WTC11 (cell line): ENCODE results near the gene STX4. TPM values are rescaled to one million over a fixed set of nuclear protein-coding genes. Genes with fewer than 3 reads are reported as not detected.

Experiments
- ATAC-seq: fragments of 200-7000 bp; cut with Tn5 transposase; 2 replicates; pipeline ENCODE4 v1.10.0; 2021; ENCODE audit warnings: mild to moderate bottlenecking, moderate library complexity
- CTCF ChIA-PET: fragments of 300-600 bp; sonication (Branson Sonifier 250); formaldehyde crosslinking; loops from one replicate; lab custom pipeline; 2021; ENCODE audit warnings: antibody characterized with exemption; lab: Charles Lee
- POLR2A ChIA-PET: fragments of 350-600 bp; sonication (Branson Sonifier 250); formaldehyde crosslinking; loops from one replicate; lab custom pipeline; 2021; ENCODE audit warnings: antibody characterized with exemption; lab: Charles Lee
- DNase-seq: peaks from one replicate; pipeline ENCODE4 v3.0.0; 2021; ENCODE audit warnings: low spot score
- H3K27ac Mint-ChIP-seq: 2 replicates; pipeline ENCODE4 v1.8.0; 2021; ENCODE audit warnings: mixed read lengths
- H3K27me3 Mint-ChIP-seq: 2 replicates; pipeline ENCODE4 v1.8.0; 2021; ENCODE audit warnings: low read depth, mild to moderate bottlenecking, moderate library complexity, mixed read lengths
- H3K36me3 Mint-ChIP-seq: 2 replicates; pipeline ENCODE4 v1.8.0; 2021; ENCODE audit warnings: mixed read lengths
- H3K4me1 Mint-ChIP-seq: 2 replicates; pipeline ENCODE4 v1.8.0; 2022; ENCODE audit warnings: mixed read lengths
- H3K4me3 Mint-ChIP-seq: 2 replicates; pipeline ENCODE4 v1.8.0; 2021; ENCODE audit warnings: mild to moderate bottlenecking, moderate library complexity, mixed read lengths
- H3K9me3 Mint-ChIP-seq: 2 replicates; pipeline ENCODE4 v1.8.0; 2021; ENCODE audit warnings: mixed read lengths
- EMX1 ChIP-seq: fragments of 250-450 bp; sonication (Bioruptor Pico); IDR thresholded peaks from 2 replicates; pipeline ENCODE4 v1.8.0; 2021; ENCODE audit warnings: mild to moderate bottlenecking
- RORB ChIP-seq: fragments of 250-450 bp; sonication (Bioruptor Pico); IDR thresholded peaks from 2 replicates; pipeline ENCODE4 v1.9.0; 2021; ENCODE audit warnings: mild to moderate bottlenecking
- TCF7 ChIP-seq: sonication (generic); formaldehyde crosslinking; IDR thresholded peaks from 2 replicates; pipeline ENCODE4 v1.8.0; 2022; ENCODE audit warnings: mild to moderate bottlenecking, low read depth, missing genetic modification reagents, moderate library complexity
- ZNF138 ChIP-seq: sonication (generic); formaldehyde crosslinking; conservative IDR thresholded peaks from 2 replicates; pipeline ENCODE4 v1.8.1; 2022; ENCODE audit warnings: mild to moderate bottlenecking, moderate library complexity, missing genetic modification reagents
- ZNF396 ChIP-seq: fragments of 250-450 bp; sonication (Bioruptor Pico); IDR thresholded peaks from 2 replicates; pipeline ENCODE4 v1.8.0; 2021; ENCODE audit warnings: mild to moderate bottlenecking, moderate library complexity, borderline replicate concordance
- ZNF416 ChIP-seq: fragments of 250-450 bp; sonication (Bioruptor Pico); IDR thresholded peaks from 2 replicates; pipeline ENCODE4 v1.9.0; 2021; ENCODE audit warnings: mild to moderate bottlenecking, inconsistent platforms
- total RNA-seq: library from RNA; stranded (reverse); gene quantifications from 3 replicates; pipeline ENCODE4 v1.2.3, GENCODE V29; 2021
- TF ChIP-seq, protein P1 (sequence below): sonication (generic); formaldehyde crosslinking; IDR thresholded peaks from 2 replicates; pipeline ENCODE4 v1.8.1; 2022; ENCODE audit warnings: mild to moderate bottlenecking, missing genetic modification reagents, moderate library complexity, borderline replicate concordance
- TF ChIP-seq, protein P2 (sequence below): sonication (generic); formaldehyde crosslinking; IDR thresholded peaks from 2 replicates; pipeline ENCODE4 v1.8.1; 2022; ENCODE audit warnings: missing genetic modification reagents, borderline replicate concordance
- TF ChIP-seq, protein P3 (sequence below): sonication (generic); formaldehyde crosslinking; IDR thresholded peaks from 2 replicates; pipeline ENCODE4 v1.8.1; 2022; ENCODE audit warnings: mild to moderate bottlenecking, moderate library complexity, missing genetic modification reagents
- TF ChIP-seq, protein P4 (sequence below): sonication (generic); formaldehyde crosslinking; IDR thresholded peaks from 2 replicates; pipeline ENCODE4 v1.8.0; 2022; ENCODE audit warnings: mild to moderate bottlenecking, missing genetic modification reagents
- TF ChIP-seq, protein P5 (sequence below): sonication (generic); formaldehyde crosslinking; IDR thresholded peaks from 2 replicates; pipeline ENCODE4 v1.8.1; 2023; ENCODE audit warnings: mild to moderate bottlenecking, missing genetic modification reagents
- TF ChIP-seq, protein P6 (sequence below): fragments of 200-600 bp; IDR thresholded peaks from 2 replicates; pipeline ENCODE4 v1.8.0; 2022; ENCODE audit warnings: antibody characterized with exemption
- TF ChIP-seq, protein P7 (sequence below): sonication (generic); formaldehyde crosslinking; IDR thresholded peaks from 2 replicates; pipeline ENCODE4 v1.8.1; 2023; ENCODE audit warnings: mild to moderate bottlenecking, moderate library complexity, missing genetic modification reagents
- TF ChIP-seq, protein P8 (sequence below): fragments of 250-450 bp; sonication (Bioruptor Pico); IDR thresholded peaks from 2 replicates; pipeline ENCODE4 v1.9.0; 2021; ENCODE audit warnings: moderate library complexity, mild to moderate bottlenecking, inconsistent platforms, borderline replicate concordance

The STX4 gene
- total RNA-seq, 1 experiment from 2014 or later = 38.4 TPM

DNA sequence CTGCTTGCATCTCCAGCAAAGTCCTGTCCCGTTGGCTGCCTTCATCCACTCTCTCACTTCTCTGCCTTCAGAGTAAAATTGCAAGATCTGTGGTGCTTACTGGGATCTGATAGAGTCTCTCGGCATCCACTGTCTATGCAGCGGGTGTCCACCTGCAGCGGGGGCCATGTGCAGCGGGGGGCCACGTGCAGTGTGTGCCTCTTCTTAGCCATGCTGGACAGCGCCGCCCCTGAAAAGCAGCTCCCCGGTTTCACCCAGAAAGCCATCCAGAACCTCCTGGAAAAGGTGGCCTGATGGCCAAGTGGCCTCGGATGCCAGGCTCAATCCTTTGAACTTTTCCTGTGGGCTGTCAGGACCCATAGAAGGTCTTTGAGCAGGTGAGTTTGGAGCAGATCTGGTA lies 9.5 kb downstream of the STX4 start:
- Mint-ChIP-seq H3K27ac (no peak overlapping the region), H3K9me3 (no peaks in the 10 kb centered on the region), H3K36me3 (no peaks in the 10 kb centered on the region), H3K4me3 (peak overlapping the region; percentile 57), H3K4me1 (peaks cover 5% of the 10 kb centered on the region; the same call in 1 of the 2 replicates), H3K27me3 (peaks cover 5% of the 10 kb centered on the region; the same call in 1 of the 2 replicates)
- TF ChIP-seq, protein P1, sequence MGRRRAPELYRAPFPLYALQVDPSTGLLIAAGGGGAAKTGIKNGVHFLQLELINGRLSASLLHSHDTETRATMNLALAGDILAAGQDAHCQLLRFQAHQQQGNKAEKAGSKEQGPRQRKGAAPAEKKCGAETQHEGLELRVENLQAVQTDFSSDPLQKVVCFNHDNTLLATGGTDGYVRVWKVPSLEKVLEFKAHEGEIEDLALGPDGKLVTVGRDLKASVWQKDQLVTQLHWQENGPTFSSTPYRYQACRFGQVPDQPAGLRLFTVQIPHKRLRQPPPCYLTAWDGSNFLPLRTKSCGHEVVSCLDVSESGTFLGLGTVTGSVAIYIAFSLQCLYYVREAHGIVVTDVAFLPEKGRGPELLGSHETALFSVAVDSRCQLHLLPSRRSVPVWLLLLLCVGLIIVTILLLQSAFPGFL (CRISPR knock-in tag) = no peak
- TF ChIP-seq, protein P2, sequence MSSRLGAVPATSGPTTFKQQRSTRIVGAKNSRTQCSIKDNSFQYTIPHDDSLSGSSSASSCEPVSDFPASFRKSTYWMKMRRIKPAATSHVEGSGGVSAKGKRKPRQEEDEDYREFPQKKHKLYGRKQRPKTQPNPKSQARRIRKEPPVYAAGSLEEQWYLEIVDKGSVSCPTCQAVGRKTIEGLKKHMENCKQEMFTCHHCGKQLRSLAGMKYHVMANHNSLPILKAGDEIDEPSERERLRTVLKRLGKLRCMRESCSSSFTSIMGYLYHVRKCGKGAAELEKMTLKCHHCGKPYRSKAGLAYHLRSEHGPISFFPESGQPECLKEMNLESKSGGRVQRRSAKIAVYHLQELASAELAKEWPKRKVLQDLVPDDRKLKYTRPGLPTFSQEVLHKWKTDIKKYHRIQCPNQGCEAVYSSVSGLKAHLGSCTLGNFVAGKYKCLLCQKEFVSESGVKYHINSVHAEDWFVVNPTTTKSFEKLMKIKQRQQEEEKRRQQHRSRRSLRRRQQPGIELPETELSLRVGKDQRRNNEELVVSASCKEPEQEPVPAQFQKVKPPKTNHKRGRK (CRISPR knock-in tag) = no peak
- TF ChIP-seq, protein P3, sequence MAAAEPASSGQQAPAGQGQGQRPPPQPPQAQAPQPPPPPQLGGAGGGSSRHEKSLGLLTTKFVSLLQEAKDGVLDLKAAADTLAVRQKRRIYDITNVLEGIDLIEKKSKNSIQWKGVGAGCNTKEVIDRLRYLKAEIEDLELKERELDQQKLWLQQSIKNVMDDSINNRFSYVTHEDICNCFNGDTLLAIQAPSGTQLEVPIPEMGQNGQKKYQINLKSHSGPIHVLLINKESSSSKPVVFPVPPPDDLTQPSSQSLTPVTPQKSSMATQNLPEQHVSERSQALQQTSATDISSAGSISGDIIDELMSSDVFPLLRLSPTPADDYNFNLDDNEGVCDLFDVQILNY (CRISPR knock-in tag) = no peak
- no peak for DNase-seq
- ATAC-seq = no peak
- ChIA-PET CTCF (interaction anchor here (0.6 to 3.0 kb wide), 34 partner anchors 9 to 434 kb away, joined by 3 to 83 read pairs (median 6); partner anchors contain the start of genes ARMC5, HSD3B7, KAT8 and PRSS8), POLR2A (interaction anchor here (0.5 to 1.8 kb wide), 7 partner anchors 31 to 403 kb away, joined by 3 to 9 read pairs (median 5); partner anchors contain the start of genes ZNF646 and ZNF668)

DNA sequence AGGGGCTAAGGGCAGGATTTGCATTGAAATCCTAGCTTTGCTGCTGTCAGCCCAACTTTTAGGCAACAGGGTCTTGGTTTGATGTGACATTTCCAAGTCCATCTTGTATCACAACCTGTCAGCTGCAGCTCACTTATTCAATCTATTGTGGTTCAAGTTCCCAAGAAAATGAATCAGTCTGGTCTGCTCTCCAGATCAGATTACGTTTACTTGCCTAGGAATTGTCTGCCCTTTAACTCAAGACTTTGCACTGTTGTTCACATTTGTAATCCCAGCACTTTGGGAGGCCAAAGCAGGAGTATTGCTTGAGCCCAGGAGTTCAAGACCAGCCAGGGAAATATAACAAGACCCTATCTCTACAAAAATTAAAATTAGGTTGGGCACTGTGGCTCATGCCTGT lies 10.0 kb downstream of the STX4 start:
- Mint-ChIP-seq H3K4me1 (peaks cover 5% of the 10 kb centered on the region; the same call in 1 of the 2 replicates), H3K36me3 (no peaks in the 10 kb centered on the region), H3K9me3 (no peaks in the 10 kb centered on the region), H3K27me3 (peaks cover 5% of the 10 kb centered on the region; the same call in 1 of the 2 replicates), H3K27ac (no peak overlapping the region), H3K4me3 (no peak overlapping the region)
- TF ChIP-seq RORB (CRISPR knock-in tag) (no peak), ZNF138 (CRISPR knock-in tag) (no peak), TCF7 (CRISPR knock-in tag) (no peak), EMX1 (no peak), ZNF416 (CRISPR knock-in tag) (no peak), ZNF396 (CRISPR knock-in tag) (no peak)
- TF ChIP-seq, protein P4, sequence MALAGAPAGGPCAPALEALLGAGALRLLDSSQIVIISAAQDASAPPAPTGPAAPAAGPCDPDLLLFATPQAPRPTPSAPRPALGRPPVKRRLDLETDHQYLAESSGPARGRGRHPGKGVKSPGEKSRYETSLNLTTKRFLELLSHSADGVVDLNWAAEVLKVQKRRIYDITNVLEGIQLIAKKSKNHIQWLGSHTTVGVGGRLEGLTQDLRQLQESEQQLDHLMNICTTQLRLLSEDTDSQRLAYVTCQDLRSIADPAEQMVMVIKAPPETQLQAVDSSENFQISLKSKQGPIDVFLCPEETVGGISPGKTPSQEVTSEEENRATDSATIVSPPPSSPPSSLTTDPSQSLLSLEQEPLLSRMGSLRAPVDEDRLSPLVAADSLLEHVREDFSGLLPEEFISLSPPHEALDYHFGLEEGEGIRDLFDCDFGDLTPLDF (CRISPR knock-in tag) = no peak
- TF ChIP-seq, protein P5, sequence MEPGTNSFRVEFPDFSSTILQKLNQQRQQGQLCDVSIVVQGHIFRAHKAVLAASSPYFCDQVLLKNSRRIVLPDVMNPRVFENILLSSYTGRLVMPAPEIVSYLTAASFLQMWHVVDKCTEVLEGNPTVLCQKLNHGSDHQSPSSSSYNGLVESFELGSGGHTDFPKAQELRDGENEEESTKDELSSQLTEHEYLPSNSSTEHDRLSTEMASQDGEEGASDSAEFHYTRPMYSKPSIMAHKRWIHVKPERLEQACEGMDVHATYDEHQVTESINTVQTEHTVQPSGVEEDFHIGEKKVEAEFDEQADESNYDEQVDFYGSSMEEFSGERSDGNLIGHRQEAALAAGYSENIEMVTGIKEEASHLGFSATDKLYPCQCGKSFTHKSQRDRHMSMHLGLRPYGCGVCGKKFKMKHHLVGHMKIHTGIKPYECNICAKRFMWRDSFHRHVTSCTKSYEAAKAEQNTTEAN (CRISPR knock-in tag) = no peak
- TF ChIP-seq, protein P6, sequence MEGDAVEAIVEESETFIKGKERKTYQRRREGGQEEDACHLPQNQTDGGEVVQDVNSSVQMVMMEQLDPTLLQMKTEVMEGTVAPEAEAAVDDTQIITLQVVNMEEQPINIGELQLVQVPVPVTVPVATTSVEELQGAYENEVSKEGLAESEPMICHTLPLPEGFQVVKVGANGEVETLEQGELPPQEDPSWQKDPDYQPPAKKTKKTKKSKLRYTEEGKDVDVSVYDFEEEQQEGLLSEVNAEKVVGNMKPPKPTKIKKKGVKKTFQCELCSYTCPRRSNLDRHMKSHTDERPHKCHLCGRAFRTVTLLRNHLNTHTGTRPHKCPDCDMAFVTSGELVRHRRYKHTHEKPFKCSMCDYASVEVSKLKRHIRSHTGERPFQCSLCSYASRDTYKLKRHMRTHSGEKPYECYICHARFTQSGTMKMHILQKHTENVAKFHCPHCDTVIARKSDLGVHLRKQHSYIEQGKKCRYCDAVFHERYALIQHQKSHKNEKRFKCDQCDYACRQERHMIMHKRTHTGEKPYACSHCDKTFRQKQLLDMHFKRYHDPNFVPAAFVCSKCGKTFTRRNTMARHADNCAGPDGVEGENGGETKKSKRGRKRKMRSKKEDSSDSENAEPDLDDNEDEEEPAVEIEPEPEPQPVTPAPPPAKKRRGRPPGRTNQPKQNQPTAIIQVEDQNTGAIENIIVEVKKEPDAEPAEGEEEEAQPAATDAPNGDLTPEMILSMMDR = no peak
- TF ChIP-seq, protein P7, sequence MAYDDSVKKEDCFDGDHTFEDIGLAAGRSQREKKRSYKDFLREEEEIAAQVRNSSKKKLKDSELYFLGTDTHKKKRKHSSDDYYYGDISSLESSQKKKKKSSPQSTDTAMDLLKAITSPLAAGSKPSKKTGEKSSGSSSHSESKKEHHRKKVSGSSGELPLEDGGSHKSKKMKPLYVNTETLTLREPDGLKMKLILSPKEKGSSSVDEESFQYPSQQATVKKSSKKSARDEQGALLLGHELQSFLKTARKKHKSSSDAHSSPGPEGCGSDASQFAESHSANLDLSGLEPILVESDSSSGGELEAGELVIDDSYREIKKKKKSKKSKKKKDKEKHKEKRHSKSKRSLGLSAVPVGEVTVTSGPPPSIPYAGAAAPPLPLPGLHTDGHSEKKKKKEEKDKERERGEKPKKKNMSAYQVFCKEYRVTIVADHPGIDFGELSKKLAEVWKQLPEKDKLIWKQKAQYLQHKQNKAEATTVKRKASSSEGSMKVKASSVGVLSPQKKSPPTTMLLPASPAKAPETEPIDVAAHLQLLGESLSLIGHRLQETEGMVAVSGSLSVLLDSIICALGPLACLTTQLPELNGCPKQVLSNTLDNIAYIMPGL (CRISPR knock-in tag) = no peak
- TF ChIP-seq, protein P8, sequence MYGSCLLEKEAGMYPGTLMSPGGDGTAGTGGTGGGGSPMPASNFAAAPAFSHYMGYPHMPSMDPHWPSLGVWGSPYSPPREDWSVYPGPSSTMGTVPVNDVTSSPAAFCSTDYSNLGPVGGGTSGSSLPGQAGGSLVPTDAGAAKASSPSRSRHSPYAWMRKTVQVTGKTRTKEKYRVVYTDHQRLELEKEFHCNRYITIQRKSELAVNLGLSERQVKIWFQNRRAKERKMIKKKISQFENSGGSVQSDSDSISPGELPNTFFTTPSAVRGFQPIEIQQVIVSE (CRISPR knock-in tag) = no peak
- TF ChIP-seq, protein P1 (CRISPR knock-in tag) = no peak
- DNase-seq (no peak), ATAC-seq (no peak)
- CTCF ChIA-PET = interaction anchor here (1.3 to 3.0 kb wide), 5 partner anchors 18 to 99 kb away, joined by 6 to 83 read pairs (median 11); partner anchors contain the start of genes HSD3B7, ZNF646 and ZNF668
- POLR2A ChIA-PET = interaction anchor here (0.5 kb wide), 1 partner anchor 402 kb away, joined by 3 read pairs; no protein-coding TSS in a partner anchor
